Vagina (tissue), 2 donors: ENCODE measurements around the gene EVC. TPM values are rescaled to one million over a fixed set of nuclear protein-coding genes. Genes with fewer than 3 reads are reported as not detected.

ENCODE experiments used
- DNase-seq, 2 donors: peaks; one replicate each; pipeline ENCODE4 v3.0.0-alpha.2; 2017; ENCODE audit errors: extremely low spot score in 2 of 2
- H3K27ac ChIP-seq: fragments of 200-600 bp; sonication (generic); one replicate; pipeline ENCODE4 v1.5.1; 2019
- H3K27me3 ChIP-seq: fragments of 200-600 bp; sonication (generic); one replicate; pipeline ENCODE4 v1.5.1; 2019
- H3K36me3 ChIP-seq, 2 donors: fragments of 200-600 bp; sonication (generic); one replicate each; pipeline ENCODE4 v1.5.1; 2017 to 2019
- H3K4me1 ChIP-seq: fragments of 200-600 bp; sonication (generic); one replicate; pipeline ENCODE4 v1.5.1; 2019
- H3K4me3 ChIP-seq, 2 donors: fragments of 200-600 bp; sonication (generic); 1 replicate in 1 of 2; 2 replicates in 1 of 2; pipeline ENCODE4 v1.5.1; 2016 to 2019
- H3K9me3 ChIP-seq: fragments of 200-600 bp; sonication (generic); one replicate; pipeline ENCODE4 v1.5.1; 2019
- POLR2A ChIP-seq, 2 donors: fragments of 450-650 bp; IDR thresholded peaks; one replicate each; pipeline ENCODE4 v1.6.1; 2017; ENCODE audit warnings: antibody characterized with exemption in 2 of 2, mild to moderate bottlenecking in 2 of 2, moderate library complexity in 2 of 2
- POLR2AphosphoS5 ChIP-seq, 2 donors: sonication (generic); formaldehyde crosslinking; IDR thresholded peaks; one replicate each; pipeline ENCODE4 v1.9.0; 2017; ENCODE audit warnings: antibody characterized with exemption in 2 of 2, mild to moderate bottlenecking in 2 of 2, low read depth in 1 of 2; ENCODE audit not compliant: insufficient read depth in 1 of 2
- intact Hi-C: fragments of 100-400 bp; cut with DNase I; formaldehyde crosslinking; loops from one replicate; pipeline ENCODE4 v1.15.1; 2023
- total RNA-seq: library from RNA; depleted of rRNA; stranded (reverse); fragments of >200 nt; gene quantifications from one replicate; pipeline ENCODE4 v1.2.3, GENCODE V29; 2016
- TF ChIP-seq, protein P1 (sequence below), 3 experiments: fragments of 450-650 bp in 2 of 3; fragments of 200-600 bp in 1 of 3; sonication (generic) in 1 of 3; IDR thresholded peaks; one replicate each; pipeline ENCODE4 v1.5.1; 2017 to 2019; ENCODE audit warnings: antibody characterized with exemption in 3 of 3, mild to moderate bottlenecking in 2 of 3, moderate library complexity in 2 of 3

The EVC gene
- total RNA-seq, 1 donor from 2014 or later, result 19.4 TPM

DNA sequence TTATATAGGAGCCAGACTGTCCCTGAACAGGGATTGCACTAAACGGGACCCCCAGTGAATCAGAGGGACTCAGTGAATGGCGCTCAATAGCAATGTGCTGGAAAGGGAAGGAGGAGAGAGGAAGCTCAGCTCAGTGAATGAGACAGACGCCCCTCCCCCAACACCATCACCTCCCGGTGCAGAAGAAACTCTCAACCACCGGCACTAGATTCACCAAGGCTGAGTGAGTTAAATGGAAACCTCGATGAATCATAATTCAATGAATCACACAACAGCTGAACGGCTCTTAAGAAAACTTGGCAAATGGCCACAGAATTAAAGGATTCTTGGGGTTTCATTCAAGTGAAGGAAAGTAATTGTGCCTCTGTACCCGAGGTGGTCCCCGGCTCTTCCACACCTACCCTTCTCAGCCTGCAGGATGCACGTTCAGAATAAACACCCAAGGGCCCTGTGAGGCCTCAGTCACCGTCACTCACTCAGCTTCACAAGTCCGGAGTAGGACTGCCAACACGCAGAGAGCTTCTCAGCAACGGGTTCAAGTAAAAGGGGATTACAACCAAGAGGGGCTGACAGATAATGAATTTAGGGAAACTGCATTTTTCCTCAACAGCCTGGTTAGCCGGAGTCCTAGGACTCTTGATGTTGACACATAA lies 152.6 kb downstream of the EVC start:
- Histone ChIP-seq H3K36me3 (no peaks in the 10 kb centered on the region), H3K27ac (no peak overlapping the region), H3K27me3 (no peaks in the 10 kb centered on the region), H3K9me3 (no peaks in the 10 kb centered on the region), H3K4me1 (no peaks in the 10 kb centered on the region), H3K4me3 (no peak overlapping the region)
- DNase-seq, result no peak
- intact Hi-C loops, result no loop called here
- TF ChIP-seq, protein P1, sequence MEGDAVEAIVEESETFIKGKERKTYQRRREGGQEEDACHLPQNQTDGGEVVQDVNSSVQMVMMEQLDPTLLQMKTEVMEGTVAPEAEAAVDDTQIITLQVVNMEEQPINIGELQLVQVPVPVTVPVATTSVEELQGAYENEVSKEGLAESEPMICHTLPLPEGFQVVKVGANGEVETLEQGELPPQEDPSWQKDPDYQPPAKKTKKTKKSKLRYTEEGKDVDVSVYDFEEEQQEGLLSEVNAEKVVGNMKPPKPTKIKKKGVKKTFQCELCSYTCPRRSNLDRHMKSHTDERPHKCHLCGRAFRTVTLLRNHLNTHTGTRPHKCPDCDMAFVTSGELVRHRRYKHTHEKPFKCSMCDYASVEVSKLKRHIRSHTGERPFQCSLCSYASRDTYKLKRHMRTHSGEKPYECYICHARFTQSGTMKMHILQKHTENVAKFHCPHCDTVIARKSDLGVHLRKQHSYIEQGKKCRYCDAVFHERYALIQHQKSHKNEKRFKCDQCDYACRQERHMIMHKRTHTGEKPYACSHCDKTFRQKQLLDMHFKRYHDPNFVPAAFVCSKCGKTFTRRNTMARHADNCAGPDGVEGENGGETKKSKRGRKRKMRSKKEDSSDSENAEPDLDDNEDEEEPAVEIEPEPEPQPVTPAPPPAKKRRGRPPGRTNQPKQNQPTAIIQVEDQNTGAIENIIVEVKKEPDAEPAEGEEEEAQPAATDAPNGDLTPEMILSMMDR (IDR thresholded peaks at IDR 0.05), result no peak
- TF ChIP-seq POLR2AphosphoS5 (IDR thresholded peaks at IDR 0.05; ENCODE audit: insufficient read depth in 1 of 2, low read depth in 1 of 2) (no peak), POLR2A (IDR thresholded peaks at IDR 0.05) (no peak)

Other genes starting within 250 kb of the EVC start
- gene EVC2, start 2.6 kb upstream of the EVC start, total RNA-seq, result 23.8 TPM
- gene CRMP1, start 181.9 kb downstream of the EVC start, total RNA-seq, result 3.4 TPM